HUES6 (cell line): Measurements from ENCODE around the gene OR2T12.
"Not testable (repeated sequence)": the region's sequence is repeated elsewhere in the genome, so short reads cannot be mapped to it uniquely, and the experiment has no call there.

ENCODE experiments used
- H3K27ac ChIP-seq: 2 replicates; pipeline ENCODE4 v1.7.0; 2013; ENCODE audit warnings: low read depth, mild to moderate bottlenecking, low read length, inconsistent platforms
- H3K27me3 ChIP-seq: 2 replicates; pipeline ENCODE4 v1.6.1; 2013; ENCODE audit warnings: low read length; ENCODE audit not compliant: control insufficient read depth, insufficient read depth
- H3K36me3 ChIP-seq: 2 replicates; pipeline ENCODE4 v1.6.1; 2013; ENCODE audit warnings: low read length; ENCODE audit not compliant: control insufficient read depth, insufficient read depth
- H3K4me1 ChIP-seq: 2 replicates; pipeline ENCODE4 v1.6.1; 2013; ENCODE audit warnings: low read length; ENCODE audit not compliant: control insufficient read depth, insufficient read depth
- H3K4me3 ChIP-seq: 2 replicates; pipeline ENCODE4 v1.5.1; 2013; ENCODE audit warnings: low read depth, low read length
- H3K9ac ChIP-seq: one replicate; pipeline ENCODE4 v1.6.1; 2013; ENCODE audit warnings: mild to moderate bottlenecking, low read length
- H3K9me3 ChIP-seq: 2 replicates; pipeline ENCODE4 v1.6.1; 2013; ENCODE audit warnings: low read depth, low read length; ENCODE audit not compliant: control insufficient read depth, insufficient read depth

OR2T12 gene, protein sequence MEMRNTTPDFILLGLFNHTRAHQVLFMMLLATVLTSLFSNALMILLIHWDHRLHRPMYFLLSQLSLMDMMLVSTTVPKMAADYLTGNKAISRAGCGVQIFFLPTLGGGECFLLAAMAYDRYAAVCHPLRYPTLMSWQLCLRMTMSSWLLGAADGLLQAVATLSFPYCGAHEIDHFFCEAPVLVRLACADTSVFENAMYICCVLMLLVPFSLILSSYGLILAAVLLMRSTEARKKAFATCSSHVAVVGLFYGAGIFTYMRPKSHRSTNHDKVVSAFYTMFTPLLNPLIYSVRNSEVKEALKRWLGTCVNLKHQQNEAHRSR

DNA sequence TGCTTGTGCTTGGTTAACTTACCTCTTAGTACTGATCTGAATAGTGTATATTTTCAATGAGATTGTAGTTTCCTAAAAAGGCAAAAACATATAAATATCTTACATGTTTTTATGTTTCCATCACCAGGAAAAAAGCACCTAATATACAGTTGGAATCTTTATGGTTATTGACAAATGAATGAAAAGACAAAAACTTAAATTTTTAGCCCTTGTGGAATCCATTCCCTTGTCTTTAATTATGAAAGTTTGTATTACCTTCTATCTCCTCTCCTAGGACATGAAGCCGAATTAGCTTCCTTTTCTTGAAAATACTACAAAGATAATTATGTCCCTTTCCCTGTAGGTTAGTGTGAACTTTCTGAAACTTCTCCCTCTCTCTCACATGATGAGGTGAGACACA, at the start of gene OR2T12:
TSS of gene OR2T12 (minus strand) at position 101 of the 400 bp plus-strand sequence. CDS start 7,846 bp downstream, outside the sequence.
- no peak within 1 kb of the TSS for H3K9ac ChIP-seq
- no peak within 1 kb of the TSS for H3K4me3 ChIP-seq
- H3K27ac ChIP-seq, result no peak within 1 kb of the TSS
- H3K4me1 ChIP-seq, result no peaks in the 10 kb centered on the region
- H3K27me3 ChIP-seq, result no peaks in the 10 kb centered on the region
- peaks cover 19% of the 10 kb centered on the region; the same call in 1 of the 2 replicates for H3K9me3 ChIP-seq
- no peaks in the 10 kb centered on the region for H3K36me3 ChIP-seq

DNA sequence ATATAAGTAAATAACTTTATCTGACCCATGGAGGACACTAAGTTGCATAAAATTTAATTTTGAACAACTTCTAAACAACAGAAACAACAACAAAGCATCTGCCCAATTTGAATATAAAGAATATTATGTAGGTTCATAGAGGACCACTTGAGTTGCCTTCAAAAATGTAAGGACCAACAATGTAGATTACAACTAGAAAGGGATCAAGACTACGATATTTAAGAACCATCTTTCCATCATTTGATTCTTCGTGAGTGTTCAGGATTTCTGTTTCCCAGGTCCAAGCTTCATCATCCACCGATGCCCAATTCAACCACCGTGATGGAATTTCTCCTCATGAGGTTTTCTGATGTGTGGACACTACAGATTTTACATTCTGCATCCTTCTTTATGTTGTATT, 45.3 kb upstream of the OR2T12 start, which contains the start of gene OR14C36:
TSS of gene OR14C36 (plus strand) at position 301 of the 400 bp plus-strand sequence. CDS start at position 301, 0 bp downstream.
- Histone ChIP-seq H3K27ac (no peak within 1 kb of the TSS), H3K27me3 (no peaks in the 10 kb centered on the region), H3K4me1 (no peaks in the 10 kb centered on the region), H3K9me3 (peaks cover 34% of the 10 kb centered on the region; the same call in 1 of the 2 replicates), H3K9ac (no peak within 1 kb of the TSS), H3K36me3 (no peaks in the 10 kb centered on the region), H3K4me3 (no peak within 1 kb of the TSS)

- H3K27ac ChIP-seq, result no peak overlapping the region
- H3K36me3 ChIP-seq, result no peaks in the 10 kb centered on the region
- H3K4me1 ChIP-seq, result no peaks in the 10 kb centered on the region
- no peak overlapping the region for H3K9ac ChIP-seq
- no peaks in the 10 kb centered on the region for H3K27me3 ChIP-seq
- peaks cover 25% of the 10 kb centered on the region; the same call in 1 of the 2 replicates for H3K9me3 ChIP-seq
- no peak overlapping the region for H3K4me3 ChIP-seq
These were observed 40.2 kb upstream of the OR2T12 start for GRCh38 chr1:248343451-248343850.

DNA sequence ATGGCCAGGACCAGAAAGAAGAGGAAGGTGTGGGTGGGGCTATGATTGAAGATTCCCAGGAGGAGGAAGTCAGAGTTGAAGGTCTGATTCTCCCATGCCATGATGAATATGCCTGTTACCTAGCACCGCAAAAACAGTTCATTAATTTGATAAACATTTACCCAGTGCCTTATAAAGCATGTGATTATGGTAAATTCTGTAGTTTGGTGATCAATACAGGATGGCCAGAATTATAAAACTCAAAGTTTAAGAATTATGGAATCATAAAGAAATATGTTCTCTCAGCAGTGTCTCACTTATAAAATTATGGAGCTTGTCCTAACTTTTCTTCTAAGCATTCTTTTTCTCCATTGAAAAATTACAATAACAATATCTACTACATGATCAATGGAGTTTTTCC, 21.2 kb upstream of the OR2T12 start, which contains the start of gene OR2M7:
TSS of gene OR2M7 (minus strand) at position 101 of the 400 bp plus-strand sequence. CDS start at position 101, 0 bp downstream.
- Histone ChIP-seq H3K9me3 (peaks cover 18% of the 10 kb centered on the region; the same call in 1 of the 2 replicates), H3K36me3 (no peaks in the 10 kb centered on the region), H3K4me3 (no peak within 1 kb of the TSS), H3K27ac (no peak within 1 kb of the TSS), H3K9ac (no peak within 1 kb of the TSS), H3K4me1 (no peaks in the 10 kb centered on the region), H3K27me3 (no peaks in the 10 kb centered on the region)

DNA sequence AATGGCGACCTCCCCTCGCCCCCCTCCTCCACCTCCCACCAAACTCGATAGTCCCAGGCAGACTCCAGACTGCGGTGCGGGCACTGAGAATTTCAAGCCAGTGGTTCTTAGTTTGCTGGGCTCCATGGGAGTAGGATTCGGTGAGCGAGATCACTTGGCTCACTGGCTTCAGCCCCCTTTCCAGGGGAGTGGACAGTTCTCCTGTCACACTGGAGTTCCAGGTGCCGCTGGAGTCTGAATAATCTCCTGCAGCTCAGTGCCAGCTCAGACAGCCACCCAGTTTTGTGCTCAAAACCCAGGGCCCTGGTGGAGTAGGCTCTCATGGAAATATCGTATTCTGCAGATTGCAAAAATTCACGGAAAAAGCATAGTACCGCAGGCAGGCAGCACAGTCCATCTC, 13.6 kb upstream of the OR2T12 start:
- no peak overlapping the region for H3K9ac ChIP-seq
- peaks cover 27% of the 10 kb centered on the region; the same call in 1 of the 2 replicates for H3K9me3 ChIP-seq
- H3K27me3 ChIP-seq, result no peaks in the 10 kb centered on the region
- no peak overlapping the region for H3K4me3 ChIP-seq
- H3K36me3 ChIP-seq, result no peaks in the 10 kb centered on the region
- H3K27ac ChIP-seq, result no peak overlapping the region
- H3K4me1 ChIP-seq, result no peaks in the 10 kb centered on the region

DNA sequence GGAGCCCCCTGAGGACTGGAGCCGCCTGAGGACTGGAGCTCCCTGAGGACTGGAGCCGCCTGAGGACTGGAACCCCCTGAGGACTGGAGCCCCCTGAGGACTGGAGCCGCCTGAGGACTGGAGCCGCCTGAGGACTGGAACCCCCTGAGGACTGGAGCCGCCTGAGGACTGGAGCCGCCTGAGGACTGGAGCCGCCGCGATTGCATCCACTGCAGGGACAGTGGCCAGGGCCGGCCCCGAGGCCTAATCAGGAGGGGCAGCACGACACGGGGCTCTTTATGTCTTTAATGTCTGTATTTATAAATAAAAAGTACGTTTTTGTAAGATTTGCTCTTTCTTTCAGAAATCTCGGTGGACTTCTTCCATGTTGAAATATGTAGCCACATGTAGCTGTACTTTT, 3.5 kb upstream of the OR2T12 start:
- not testable (repeated sequence) for H3K36me3 ChIP-seq, H3K4me3 ChIP-seq, H3K27ac ChIP-seq, H3K27me3 ChIP-seq, H3K4me1 ChIP-seq, H3K9ac ChIP-seq
- peaks cover 21% of the 10 kb centered on the region; the same call in 1 of the 2 replicates for H3K9me3 ChIP-seq

DNA sequence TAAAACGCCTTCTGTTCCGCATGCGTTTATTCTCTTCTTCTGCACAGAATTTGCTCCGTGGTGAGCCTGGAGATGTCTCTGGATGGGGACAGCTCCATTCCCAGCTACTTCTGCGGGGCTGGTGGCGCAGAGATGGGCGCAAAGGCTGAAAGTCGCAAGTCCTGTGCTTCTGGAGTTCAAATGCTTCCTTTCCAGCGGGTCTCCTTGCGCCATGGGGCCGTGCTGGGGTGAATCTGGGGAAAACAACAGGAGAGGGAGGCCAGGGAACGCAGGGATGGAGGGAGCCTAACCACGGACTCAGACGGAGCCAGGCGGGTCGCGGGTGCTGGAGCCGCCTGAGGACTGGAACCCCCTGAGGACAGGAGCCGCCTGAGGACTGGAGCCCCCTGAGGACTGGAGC, 2.9 kb upstream of the OR2T12 start:
- Histone ChIP-seq H3K4me3 (no peak overlapping the region), H3K36me3 (no peaks in the 10 kb centered on the region), H3K9me3 (peaks cover 21% of the 10 kb centered on the region; the same call in 1 of the 2 replicates), H3K4me1 (no peaks in the 10 kb centered on the region), H3K27ac (no peak overlapping the region), H3K9ac (no peak overlapping the region), H3K27me3 (no peaks in the 10 kb centered on the region)

GRCh38 chr1:248305672-248306071, 2.4 kb upstream of the OR2T12 start:
- H3K4me1 ChIP-seq, H3K27me3 ChIP-seq, H3K9ac ChIP-seq, H3K36me3 ChIP-seq, H3K4me3 ChIP-seq, H3K27ac ChIP-seq: not testable (repeated sequence)
- H3K9me3 ChIP-seq, result peaks cover 21% of the 10 kb centered on the region; the same call in 1 of the 2 replicates

GRCh38 chr1:248288391-248288790, 14.8 kb downstream of the OR2T12 start:
- H3K27ac ChIP-seq, result no peak overlapping the region
- no peak overlapping the region for H3K4me3 ChIP-seq
- no peaks in the 10 kb centered on the region for H3K36me3 ChIP-seq
- no peaks in the 10 kb centered on the region for H3K4me1 ChIP-seq
- H3K9me3 ChIP-seq, result peaks cover 16% of the 10 kb centered on the region; the same call in 1 of the 2 replicates
- H3K9ac ChIP-seq, result no peak overlapping the region
- H3K27me3 ChIP-seq, result no peaks in the 10 kb centered on the region

DNA sequence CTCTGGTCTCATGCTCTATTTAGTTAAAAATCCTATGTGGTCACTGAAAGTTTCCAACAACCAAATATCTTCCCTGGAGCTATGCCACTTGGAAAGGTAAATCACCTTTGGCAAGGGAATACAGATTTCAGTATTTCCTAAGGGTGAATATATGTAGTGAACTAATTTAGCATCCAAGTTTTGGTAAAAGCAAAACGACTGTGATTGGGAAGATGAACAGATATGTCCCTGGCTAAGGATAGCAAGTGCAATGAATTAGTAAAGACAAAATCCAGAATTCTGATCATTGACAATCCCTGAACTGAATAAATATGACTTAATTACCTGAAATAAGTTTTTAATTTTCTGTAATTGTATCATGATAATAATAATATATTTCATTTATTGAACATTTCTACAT, 25.3 kb downstream of the OR2T12 start, which contains the start of gene OR2T33:
TSS of gene OR2T33 (minus strand) at position 101 of the 400 bp plus-strand sequence. CDS start 4,162 bp downstream, outside the sequence.
- Histone ChIP-seq H3K27me3 (no peaks in the 10 kb centered on the region), H3K9ac (no peak within 1 kb of the TSS), H3K36me3 (no peaks in the 10 kb centered on the region), H3K4me1 (no peaks in the 10 kb centered on the region), H3K9me3 (peaks cover 28% of the 10 kb centered on the region; the same call in 1 of the 2 replicates), H3K27ac (no peak within 1 kb of the TSS), H3K4me3 (no peak within 1 kb of the TSS)

- H3K4me3 ChIP-seq, H3K9ac ChIP-seq, H3K27me3 ChIP-seq, H3K36me3 ChIP-seq, H3K27ac ChIP-seq, H3K4me1 ChIP-seq: not testable (repeated sequence)
- H3K9me3 ChIP-seq, result peaks cover 17% of the 10 kb centered on the region; the same call in 1 of the 2 replicates
These were observed 30.0 kb downstream of the OR2T12 start for GRCh38 chr1:248273225-248273624.
